Measurements from ENCODE around the gene LNX2.

DNA sequence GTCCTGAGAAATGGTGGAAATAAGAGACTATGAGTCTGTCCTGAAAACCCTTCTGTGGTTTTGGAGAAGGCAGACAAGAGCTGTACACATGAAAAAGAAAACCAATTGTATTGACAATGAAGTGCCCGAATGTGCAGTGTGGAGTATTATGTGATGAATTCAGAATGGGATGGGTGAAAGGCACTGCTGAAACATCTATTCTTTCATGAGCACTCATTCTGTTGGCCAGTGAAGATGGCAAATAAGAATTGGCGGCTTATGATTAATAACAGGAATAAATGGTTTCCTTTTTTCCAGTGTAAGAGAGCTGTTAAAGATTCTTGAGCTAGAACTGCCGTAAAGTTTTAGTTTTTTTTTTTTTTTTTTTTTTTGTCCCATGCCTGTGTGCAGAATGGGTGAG is 7.1 kb upstream of the LNX2 start:
- TF ChIP-seq EZH2 (IDR thresholded peaks at IDR 0.05) (no peak), ZNF274 (IDR thresholded peaks at IDR 0.05; ENCODE audit: low read depth, low read length) (no peak), SIN3A (IDR thresholded peaks at IDR 0.05; ENCODE audit: low read depth) (no peak), POLR2AphosphoS5 (IDR thresholded peaks at IDR 0.05; ENCODE audit: low read depth, low read length) (no peak), YY1 (IDR thresholded peaks at IDR 0.05; ENCODE audit: extremely low read depth, insufficient replicate concordance, low read depth, low read length) (no peak), POLR2A (IDR thresholded peaks at IDR 0.05; ENCODE audit: borderline replicate concordance, extremely low read depth, insufficient read depth, insufficient read length) (no peak), CTCF (IDR thresholded peaks at IDR 0.05 in 2 of 3, conservative IDR thresholded peaks at IDR 0.05 in 1 of 3; ENCODE audit: borderline replicate concordance in 1 of 3, insufficient read depth in 1 of 3, low read depth in 2 of 3, low read length in 2 of 3) (no peak), ATF3 (IDR thresholded peaks at IDR 0.05) (no peak), CEBPB (IDR thresholded peaks at IDR 0.05; ENCODE audit: low read depth) (no peak), SRF (IDR thresholded peaks at IDR 0.05; ENCODE audit: low read depth) (no peak), TCF7L2 (IDR thresholded peaks at IDR 0.05; ENCODE audit: borderline replicate concordance, extremely low read depth, insufficient read depth, insufficient read length) (no peak)
- TF ChIP-seq, protein P1, sequence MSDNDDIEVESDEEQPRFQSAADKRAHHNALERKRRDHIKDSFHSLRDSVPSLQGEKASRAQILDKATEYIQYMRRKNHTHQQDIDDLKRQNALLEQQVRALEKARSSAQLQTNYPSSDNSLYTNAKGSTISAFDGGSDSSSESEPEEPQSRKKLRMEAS (IDR thresholded peaks at IDR 0.05), result no peak
